Psoas muscle (tissue), 8 donors: Measurements from ENCODE around the gene PRELP. TPM values are rescaled to one million over a fixed set of nuclear protein-coding genes. Genes with fewer than 3 reads are reported as not detected.

Experiments
- ATAC-seq, 4 donors: fragments of 200-7000 bp; cut with Tn5 transposase; one replicate each; pipeline ENCODE4 v1.9.1; 2020; ENCODE audit warnings: moderate library complexity in 3 of 4, mild to moderate bottlenecking in 2 of 4
- DNase-seq, 2 donors: peaks; one replicate each; pipeline ENCODE4 v3.0.0-alpha.2; 2020
- H3K27ac ChIP-seq: fragments of 200-600 bp; one replicate; pipeline ENCODE4 v1.8.0; 2022
- H3K27me3 ChIP-seq, 3 donors: fragments of 200-600 bp in 1 of 3; one replicate each; pipeline versions ENCODE4 v1.6.1 to v1.8.0; 2013 to 2022; ENCODE audit warnings: low read length in 2 of 3, mild to moderate bottlenecking in 2 of 3, moderate library complexity in 1 of 3; ENCODE audit not compliant: insufficient read depth in 3 of 3
- H3K36me3 ChIP-seq, 2 donors: fragments of 200-600 bp in 1 of 2; one replicate each; pipeline versions ENCODE4 v1.6.1 to v1.8.0; 2013 to 2022; ENCODE audit warnings: low read depth in 1 of 2, mild to moderate bottlenecking in 1 of 2, moderate library complexity in 1 of 2; ENCODE audit not compliant: insufficient read depth in 1 of 2
- H3K4me1 ChIP-seq: fragments of 200-600 bp; one replicate; pipeline ENCODE4 v1.8.0; 2022
- H3K4me3 ChIP-seq: fragments of 200-600 bp; one replicate; pipeline ENCODE4 v1.8.0; 2022; ENCODE audit warnings: mild to moderate bottlenecking
- H3K9me3 ChIP-seq: fragments of 200-600 bp; one replicate; pipeline ENCODE4 v1.8.0; 2022
- WGBS, 3 donors: extraction: QIAGEN DNeasy Blood & Tissue Kit; methylation state at CpG; one replicate each; pipeline versions ENCODE4 v1.1.6 to v1.1.7; 2013; 5-methylcytosine and 5-hydroxymethylcytosine counted together
- intact Hi-C, 2 donors: fragments of 100-400 bp; cut with DNase I; formaldehyde crosslinking; loops; one replicate each; pipeline versions ENCODE4 v1.11.0 to v1.14.2; 2022
- polyA plus RNA-seq, 3 donors: library from polyadenylated mRNA; stranded (reverse); fragments of 200-250 nt; gene quantifications; one replicate each; pipeline ENCODE4 v1.2.3, GENCODE V29; 2013
- total RNA-seq, 4 donors: library from RNA; stranded (reverse); fragmentation: NEBNext Ultra II Directional in 2 of 4; extraction: Animal tissue kit (Norgen Biotek cat#: 25700) in 2 of 4; gene quantifications; one replicate each; pipeline versions ENCODE4 v1.2.1 to v1.2.4, GENCODE V29; 2021 to 2023
- TF ChIP-seq, protein P1 (sequence below): fragments of 200-600 bp; IDR thresholded peaks from one replicate; pipeline ENCODE4 v1.8.0; 2022; ENCODE audit warnings: antibody characterized with exemption
- donor health status: healthy with polysubstance abuse.
- donor health status: DM: no; HTN: no; CAD: no; lungs with moderate emphysema.
- donor health status: Bipolar disorder and iron deficiency.
- donor health status: healthy.
- donor health status: DM: yes; HTN: yes; CAD: no.
- donor health status: DM: no; HTN: no; CAD: no.
- donor health status: DM: no; HTN: no; CAD: no.
- donor health status: DM: yes; HTN: yes; CAD: no.

Gene PRELP
- total and polyA plus RNA-seq, 7 donors = 3.0 to 20.6 (median 6.6) TPM

- Histone ChIP-seq H3K27ac (no peak overlapping the region), H3K27me3 (no peaks in the 10 kb centered on the region), H3K36me3 (no peaks in the 10 kb centered on the region), H3K9me3 (no peaks in the 10 kb centered on the region), H3K4me3 (no peak overlapping the region), H3K4me1 (no peaks in the 10 kb centered on the region)
- intact Hi-C loops = no loop called here
- TF ChIP-seq, protein P1, sequence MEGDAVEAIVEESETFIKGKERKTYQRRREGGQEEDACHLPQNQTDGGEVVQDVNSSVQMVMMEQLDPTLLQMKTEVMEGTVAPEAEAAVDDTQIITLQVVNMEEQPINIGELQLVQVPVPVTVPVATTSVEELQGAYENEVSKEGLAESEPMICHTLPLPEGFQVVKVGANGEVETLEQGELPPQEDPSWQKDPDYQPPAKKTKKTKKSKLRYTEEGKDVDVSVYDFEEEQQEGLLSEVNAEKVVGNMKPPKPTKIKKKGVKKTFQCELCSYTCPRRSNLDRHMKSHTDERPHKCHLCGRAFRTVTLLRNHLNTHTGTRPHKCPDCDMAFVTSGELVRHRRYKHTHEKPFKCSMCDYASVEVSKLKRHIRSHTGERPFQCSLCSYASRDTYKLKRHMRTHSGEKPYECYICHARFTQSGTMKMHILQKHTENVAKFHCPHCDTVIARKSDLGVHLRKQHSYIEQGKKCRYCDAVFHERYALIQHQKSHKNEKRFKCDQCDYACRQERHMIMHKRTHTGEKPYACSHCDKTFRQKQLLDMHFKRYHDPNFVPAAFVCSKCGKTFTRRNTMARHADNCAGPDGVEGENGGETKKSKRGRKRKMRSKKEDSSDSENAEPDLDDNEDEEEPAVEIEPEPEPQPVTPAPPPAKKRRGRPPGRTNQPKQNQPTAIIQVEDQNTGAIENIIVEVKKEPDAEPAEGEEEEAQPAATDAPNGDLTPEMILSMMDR = no peak
- DNase-seq = no peak
- WGBS, 3 donors = 94 to 97% (median 95%) methylated on average over 7 of the region's 7 CpGs
- no peak for ATAC-seq
Observed at GRCh38 chr1:203518541-203518940, 42.9 kb downstream of the PRELP start.

DNA sequence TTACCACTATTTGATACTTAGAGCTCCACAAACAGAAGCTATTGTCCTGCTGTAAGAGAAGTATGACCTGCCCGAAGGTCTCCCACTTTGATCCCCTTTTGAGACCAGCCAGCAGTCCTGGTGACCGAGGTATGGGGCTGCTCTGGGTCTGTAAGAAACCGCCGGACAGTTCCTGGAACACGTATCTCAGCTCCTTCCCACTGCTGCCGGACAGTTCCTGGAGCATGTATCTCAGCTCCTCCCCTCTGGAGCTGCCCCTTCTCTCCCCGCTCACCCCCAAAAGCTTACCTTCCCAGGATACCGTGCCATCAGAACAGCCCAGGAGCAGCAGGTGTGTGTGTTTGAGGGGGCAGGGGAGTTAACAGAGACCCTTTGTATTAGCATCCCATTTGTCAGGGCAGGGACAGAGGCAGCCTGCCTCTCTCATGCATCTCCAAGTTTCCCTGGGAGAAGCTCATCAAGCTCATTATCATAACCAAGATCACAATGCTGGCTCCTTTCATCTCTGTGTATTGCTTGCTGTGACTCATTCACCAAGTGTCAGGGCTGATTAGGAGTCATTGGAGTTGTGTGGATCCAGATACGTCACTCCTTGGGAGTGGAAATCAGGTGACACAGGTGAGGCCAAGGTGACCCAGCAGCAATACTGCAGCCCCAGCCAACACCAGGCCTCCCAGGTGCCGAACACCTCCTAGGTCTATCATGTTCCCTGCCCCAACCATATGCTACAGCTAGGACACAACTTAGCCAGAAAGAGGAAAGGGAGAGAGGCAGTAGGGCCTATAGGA, 43.6 kb downstream of the PRELP start:
- Histone ChIP-seq H3K9me3 (no peaks in the 10 kb centered on the region), H3K27me3 (no peaks in the 10 kb centered on the region), H3K4me3 (no peak overlapping the region), H3K36me3 (no peaks in the 10 kb centered on the region), H3K4me1 (no peaks in the 10 kb centered on the region), H3K27ac (no peak overlapping the region)
- intact Hi-C loops = no loop called here
- TF ChIP-seq, protein P1 = no peak
- no peak for ATAC-seq
- DNase-seq = no peak
- WGBS, 3 donors = 91 to 93% (median 92%) methylated on average over 10 of the region's 10 CpGs

DNA sequence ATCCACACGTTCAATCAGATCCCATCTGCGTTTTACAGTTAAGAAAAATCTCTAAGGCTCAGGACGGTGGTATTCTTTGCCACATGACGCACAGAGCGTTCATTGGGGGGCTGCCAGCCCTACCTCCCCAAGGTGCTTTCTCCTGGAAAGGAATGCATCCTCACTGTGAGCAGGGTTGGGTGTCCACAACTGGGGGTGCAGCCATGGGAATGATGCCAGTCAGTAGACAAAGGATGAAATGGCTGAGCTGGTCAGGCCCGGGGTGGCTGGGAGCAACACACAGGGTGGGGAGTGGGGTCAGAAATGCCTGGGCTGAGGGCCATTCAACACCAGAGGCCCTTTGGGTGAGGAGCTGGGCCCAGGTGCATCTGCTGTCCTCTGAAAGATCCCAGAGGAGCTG, 44.3 kb downstream of the PRELP start:
- no peaks in the 10 kb centered on the region for H3K27me3 ChIP-seq
- no peak overlapping the region for H3K27ac ChIP-seq
- H3K4me1 ChIP-seq = no peaks in the 10 kb centered on the region
- no peak overlapping the region for H3K4me3 ChIP-seq
- ATAC-seq (no peak), DNase-seq (no peak)
- WGBS, 3 donors = 88 to 90% (median 89%) methylated on average over 6 of the region's 6 CpGs
- intact Hi-C loops = no loop called here
- TF ChIP-seq, protein P1 = no peak
- H3K36me3 ChIP-seq = no peaks in the 10 kb centered on the region
- no peaks in the 10 kb centered on the region for H3K9me3 ChIP-seq

DNA sequence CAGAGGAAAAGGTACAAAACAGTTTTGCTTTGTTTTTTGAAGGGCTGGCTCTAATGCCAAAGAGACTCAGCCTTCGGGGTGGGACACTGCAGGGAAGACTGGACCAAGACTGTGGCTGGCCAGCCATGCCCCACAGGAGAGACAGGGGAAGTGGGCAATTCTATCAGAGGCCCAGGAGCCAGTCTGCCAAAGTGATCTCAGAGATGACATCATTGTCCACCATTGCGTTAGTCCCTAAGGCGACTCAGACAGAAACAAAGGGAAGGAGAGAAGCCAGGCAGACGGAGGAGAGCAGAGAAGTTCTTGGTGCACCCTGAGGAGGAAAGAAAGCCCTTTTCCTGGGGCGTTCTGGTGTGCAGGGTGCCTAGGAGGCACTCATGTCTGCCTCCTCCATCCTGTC, 44.7 kb downstream of the PRELP start:
- TF ChIP-seq, protein P1 = no peak

More for the DNA sequence above, 44.7 kb downstream of the PRELP start:
- no peaks in the 10 kb centered on the region for H3K27me3 ChIP-seq
- intact Hi-C loops = no loop called here
- ATAC-seq = no peak
- H3K4me1 ChIP-seq = no peaks in the 10 kb centered on the region
- H3K36me3 ChIP-seq = no peaks in the 10 kb centered on the region
- WGBS, 3 donors = 63 to 81% (median 80%) methylated on average over 5 of the region's 5 CpGs
- no peaks in the 10 kb centered on the region for H3K9me3 ChIP-seq
- H3K27ac ChIP-seq = no peak overlapping the region
- no peak for DNase-seq
- no peak overlapping the region for H3K4me3 ChIP-seq
